ENCODE results near the gene SLC22A12. TPM values are rescaled to one million over a fixed set of nuclear protein-coding genes. Genes with fewer than 3 reads are reported as not detected.

The SLC22A12 gene
- total RNA-seq, 2 donors from 2014 or later, result not detected

DNA sequence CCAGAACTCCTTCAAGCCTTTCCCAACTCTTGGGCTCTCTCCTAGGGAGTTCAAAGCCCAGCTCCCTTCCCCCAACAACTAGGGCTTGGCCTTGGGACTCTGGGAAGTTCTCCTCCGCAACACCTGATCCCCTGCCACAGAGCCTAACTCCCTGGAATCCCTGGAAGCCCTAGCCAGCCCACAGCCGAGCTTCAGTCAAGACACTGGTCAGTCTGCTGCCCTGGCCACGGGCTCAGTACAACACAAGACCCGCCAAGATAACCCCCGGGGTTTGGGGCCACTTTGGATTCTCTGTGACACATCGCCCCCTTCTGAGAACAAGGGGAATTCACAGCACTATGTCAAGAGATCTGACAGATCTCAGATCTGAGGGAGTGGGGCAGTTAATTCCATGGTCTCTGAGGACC is 58.3 kb downstream of the SLC22A12 start:
- no peak overlapping the region for H3K27ac Mint-ChIP-seq

DNA sequence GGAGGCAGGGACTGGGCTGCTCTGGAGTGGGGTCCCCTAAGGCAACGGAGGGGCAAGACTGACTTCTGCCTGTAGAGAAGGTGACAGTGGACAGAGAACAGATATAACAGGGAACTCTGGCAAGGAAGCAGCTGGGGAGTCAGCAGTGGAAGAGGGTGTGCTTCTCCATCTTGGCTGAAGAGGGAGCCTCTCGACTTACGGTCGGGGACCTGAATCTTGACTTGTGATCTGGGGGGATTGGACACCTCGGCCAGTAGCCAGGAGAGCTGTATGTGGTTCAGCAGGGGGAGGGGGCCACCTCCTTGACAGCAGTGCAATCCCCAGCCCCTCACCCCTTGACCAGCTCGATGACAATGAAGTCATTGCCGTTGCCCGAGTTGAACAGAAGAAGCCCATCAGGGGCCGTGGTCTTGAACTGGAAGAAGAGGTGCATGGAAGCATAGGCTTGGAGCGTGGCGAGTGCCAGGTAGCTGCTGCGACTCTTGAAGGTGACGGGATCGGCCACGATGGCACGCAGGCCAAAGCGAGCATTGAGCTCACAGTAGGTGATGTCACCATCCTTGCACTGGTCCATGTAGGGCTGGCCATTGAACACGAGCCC is 60.0 kb downstream of the SLC22A12 start:
- peaks cover 5% of the 10 kb centered on the region for H3K27me3 ChIP-seq (ENCODE audit: control insufficient read depth, insufficient read depth, low read length, poor library complexity, severe bottlenecking)
- peak; percentile 75 for DNase-seq
- TF ChIP-seq CTCF (conservative IDR thresholded peaks at IDR 0.05), result peak; percentile 73
- Mint-ChIP-seq H3K9me3 (no peaks in the 10 kb centered on the region), H3K36me3 (ENCODE audit: low read depth) (no peaks in the 10 kb centered on the region), H3K27ac (no peak overlapping the region), H3K27me3 (ENCODE audit: insufficient read depth) (peaks cover 57% of the 10 kb centered on the region), H3K4me3 (no peak overlapping the region), H3K4me1 (peaks cover 17% of the 10 kb centered on the region)
- no peak overlapping the region for H3K27ac ChIP-seq (ENCODE audit: low read depth, low read length)
- H3K4me1 ChIP-seq (ENCODE audit: control insufficient read depth, insufficient read depth, low read length), result peaks cover 1% of the 10 kb centered on the region
- H3K36me3 ChIP-seq (ENCODE audit: control insufficient read depth, insufficient read depth, low read length), result no peaks in the 10 kb centered on the region
- no peaks in the 10 kb centered on the region for H3K9me3 ChIP-seq (ENCODE audit: control insufficient read depth, low read length)
- H3K4me3 ChIP-seq (ENCODE audit: low read length), result no peak overlapping the region
- H3K9ac ChIP-seq (ENCODE audit: extremely low read depth, low read length, poor library complexity, severe bottlenecking), result no peak overlapping the region
- 66 to 78% methylated on average over 15 to 18 of the region's 18 CpGs for WGBS, 2 experiments (ENCODE audit: insufficient coverage in 1 of 2, insufficient read length in 1 of 2)

More for the DNA sequence above, 58.3 kb downstream of the SLC22A12 start:
- no peak overlapping the region for H3K27ac ChIP-seq (ENCODE audit: low read depth, low read length)
- DNase-seq, result peak; percentile 86
- no peaks in the 10 kb centered on the region for H3K9me3 ChIP-seq (ENCODE audit: control insufficient read depth, low read length)
- H3K27me3 ChIP-seq (ENCODE audit: control insufficient read depth, insufficient read depth, low read length, poor library complexity, severe bottlenecking), result peaks cover 22% of the 10 kb centered on the region
- 27 to 44% methylated on average over 3 to 6 of the region's 6 CpGs for WGBS, 2 experiments (ENCODE audit: insufficient coverage in 1 of 2, insufficient read length in 1 of 2)
- no peaks in the 10 kb centered on the region for H3K36me3 ChIP-seq (ENCODE audit: control insufficient read depth, insufficient read depth, low read length)
- Mint-ChIP-seq H3K27me3 (ENCODE audit: insufficient read depth) (peaks cover 64% of the 10 kb centered on the region), H3K4me1 (peaks cover 7% of the 10 kb centered on the region), H3K36me3 (ENCODE audit: low read depth) (no peaks in the 10 kb centered on the region), H3K9me3 (no peaks in the 10 kb centered on the region), H3K4me3 (no peak overlapping the region)
- no peak overlapping the region for H3K9ac ChIP-seq (ENCODE audit: extremely low read depth, low read length, poor library complexity, severe bottlenecking)
- peak; percentile 81 for TF ChIP-seq CTCF (conservative IDR thresholded peaks at IDR 0.05)
- no peak overlapping the region for H3K4me3 ChIP-seq (ENCODE audit: low read length)
- no peaks in the 10 kb centered on the region for H3K4me1 ChIP-seq (ENCODE audit: control insufficient read depth, insufficient read depth, low read length)

Other genes with a start within 250 kb of the SLC22A12 start
- 10 to 100 TPM; 13.5 to 14.5 TPM for gene RPS6KA4, start 232.1 kb upstream of the SLC22A12 start, total RNA-seq
- not detected for gene SLC22A11, start 35.3 kb upstream of the SLC22A12 start, total RNA-seq
- 1 to 10 TPM in 1 of 2 donors, under 1 TPM in 1; 1.00 to 1.5 TPM for gene NRXN2, start 132.0 kb downstream of the SLC22A12 start, total RNA-seq
- gene RASGRP2, start 152.9 kb downstream of the SLC22A12 start, total RNA-seq, result 1 to 10 TPM in 1 of 2 donors, under 1 TPM in 1; 0.86 to 1.9 TPM
- 1 to 10 TPM; 1.1 to 1.2 TPM for gene PYGM, start 168.8 kb downstream of the SLC22A12 start, total RNA-seq
- 100 to 1,000 TPM; 331 to 399 TPM for gene SF1, start 187.3 kb downstream of the SLC22A12 start, total RNA-seq
- gene MAP4K2, start 212.0 kb downstream of the SLC22A12 start, total RNA-seq, result 10 to 100 TPM; 24.7 to 32.4 TPM
- gene MEN1, start 219.3 kb downstream of the SLC22A12 start, total RNA-seq, result 10 to 100 TPM; 44.5 to 48.7 TPM

Data from endodermal cell (in vitro differentiated cells).